Measurements from ENCODE around the gene M1AP. TPM values are rescaled to one million over a fixed set of nuclear protein-coding genes. Genes with fewer than 3 reads are reported as not detected.

M1AP gene
- total and polyA plus RNA-seq, 2 of the 4 experiments (the other 2 are of a cell fraction) = 0.03 TPM; not detected in 1

GRCh38 chr2:74535440-74535965, 112.6 kb downstream of the M1AP start:
- H3K9ac ChIP-seq (ENCODE audit: low read depth, low read length) = no peak overlapping the region
- in situ Hi-C loops (cut with MboI; ENCODE audit: low sequenced_read_pairs) = no loop called here

More at GRCh38 chr2:74535440-74535965, 112.6 kb downstream of the M1AP start:
- H2BK120ac ChIP-seq (ENCODE audit: low read depth, low read length) = no peak overlapping the region
- TF ChIP-seq FOS (IDR thresholded peaks at IDR 0.05; ENCODE audit: low read depth, low read length) = no peak
- no peak for TF ChIP-seq NFE2L2 (IDR thresholded peaks at IDR 0.05; ENCODE audit: low read depth, low read length)
- no peak for TF ChIP-seq RFX5 (IDR thresholded peaks at IDR 0.05; ENCODE audit: low read depth, low read length)
- TF ChIP-seq MAZ (IDR thresholded peaks at IDR 0.05; ENCODE audit: borderline replicate concordance, low read depth, low read length) = no peak
- TF ChIP-seq BHLHE40 (IDR thresholded peaks at IDR 0.05; ENCODE audit: low read depth, low read length) = no peak
- no peak for TF ChIP-seq RAD21 (IDR thresholded peaks at IDR 0.05; ENCODE audit: low read length)
- no peak for TF ChIP-seq CTCF (conservative IDR thresholded peaks at IDR 0.05; ENCODE audit: low read depth, low read length)
- TF ChIP-seq MAFK (IDR thresholded peaks at IDR 0.05; ENCODE audit: low read depth, low read length) = no peak
- TF ChIP-seq USF2 (IDR thresholded peaks at IDR 0.05; ENCODE audit: low read depth, low read length) = no peak
- no peak for TF ChIP-seq POLR2A (IDR thresholded peaks at IDR 0.05; ENCODE audit: low read depth, low read length)
- no peak for TF ChIP-seq ELK1 (IDR thresholded peaks at IDR 0.05; ENCODE audit: borderline replicate concordance, low read depth, low read length)
- TF ChIP-seq MXI1 (IDR thresholded peaks at IDR 0.05; ENCODE audit: borderline replicate concordance, low read depth, low read length) = no peak
- no peak for TF ChIP-seq SMC3 (IDR thresholded peaks at IDR 0.05; ENCODE audit: low read depth, low read length)
- no peak for TF ChIP-seq CHD1 (IDR thresholded peaks at IDR 0.05; ENCODE audit: low read depth, low read length)
- no peak for TF ChIP-seq CEBPB (IDR thresholded peaks at IDR 0.05; ENCODE audit: low read depth, low read length)
- TF ChIP-seq RCOR1 (IDR thresholded peaks at IDR 0.05; ENCODE audit: insufficient replicate concordance, low read length) = no peak
- H3K9me1 ChIP-seq (ENCODE audit: insufficient read depth, low read length) = peaks cover 9% of the 10 kb centered on the region
- H3K9me3 ChIP-seq (ENCODE audit: control insufficient read depth, insufficient read depth, low read length) = no peaks in the 10 kb centered on the region
- no peak overlapping the region for H4K8ac ChIP-seq (ENCODE audit: low read depth in 2 of 2, low read length in 2 of 2)
- no peak overlapping the region for H2BK20ac ChIP-seq (ENCODE audit: low read depth, low read length)
- H3K36me3 ChIP-seq (ENCODE audit: control insufficient read depth, insufficient read depth, low read length) = peaks cover 29% of the 10 kb centered on the region
- no TSS peak for BruUV-seq (replicated peaks)
- dilution Hi-C loops (cut with HindIII; ENCODE audit: low sequenced_read_pairs, unreplicated experiment) (no loop called here), intact Hi-C loops (cut with micrococcal nuclease) (no loop called here)
- H4K5ac ChIP-seq (ENCODE audit: low read depth, low read length) = no peak overlapping the region
- CTCF ChIA-PET = no interaction called here
- no peaks in the 10 kb centered on the region for H3K27me3 ChIP-seq (ENCODE audit: control insufficient read depth, insufficient read depth, low read length)
- H3K14ac ChIP-seq (replicated peaks; ENCODE audit: low read depth, low read length) = no peak overlapping the region
- no peak overlapping the region for H4K91ac ChIP-seq (ENCODE audit: insufficient read depth, low read depth, low read length)
- DNase-seq (no peak), ATAC-seq (ENCODE audit: low read depth) (no peak)
- H2BK5ac ChIP-seq (ENCODE audit: low read depth, low read length, poor library complexity, severe bottlenecking) = no peak overlapping the region
- no peaks in the 10 kb centered on the region for H4K20me1 ChIP-seq (ENCODE audit: insufficient read depth, low read length)
- no peak overlapping the region for H3K23ac ChIP-seq (ENCODE audit: low read depth, low read length)
- peaks cover 14 to 19% of the 10 kb centered on the region in 2 experiments for H3K79me1 ChIP-seq (ENCODE audit: low read depth in 1 of 2, low read length in 2 of 2)
- H2AK9ac ChIP-seq (replicated peaks; ENCODE audit: low read depth, low read length, poor library complexity) = no peak overlapping the region
- H3K27ac ChIP-seq (ENCODE audit: insufficient read depth, low read length) = no peak overlapping the region
- POLR2A ChIA-PET (ENCODE audit: unreplicated experiment) = no interaction called here
- no peak overlapping the region for H3K4me3 ChIP-seq (ENCODE audit: insufficient read depth, low read depth, low read length)
- peaks cover 7% of the 10 kb centered on the region for H3K4me1 ChIP-seq (ENCODE audit: control insufficient read depth, insufficient read depth, low read length)
- no peak overlapping the region for H3K4me2 ChIP-seq (ENCODE audit: low read depth, low read length)
- H3K18ac ChIP-seq (ENCODE audit: low read depth, low read length) = no peak overlapping the region
- no peak overlapping the region for H3K56ac ChIP-seq (ENCODE audit: extremely low read depth, insufficient read depth, low read length)
- H2BK15ac ChIP-seq (ENCODE audit: low read depth, low read length) = no peak overlapping the region
- H3K4ac ChIP-seq (ENCODE audit: low read depth, low read length) = no peak overlapping the region
- H2AFZ ChIP-seq (replicated peaks; ENCODE audit: low read length, poor library complexity) = no peak overlapping the region
- 96% methylated on average over 4 of the region's 10 CpGs; no CpG with 5 or more reads in 1 of the 2 experiments for WGBS, 2 experiments (ENCODE audit: extremely low coverage in 2 of 2, insufficient read length in 1 of 2)
- no peak overlapping the region for H2AK5ac ChIP-seq (ENCODE audit: low read depth, low read length)
